Astrocyte of the spinal cord (primary cell): ENCODE results near the gene PPFIBP2.

Experiments
- DNase-seq: peaks from one replicate; pipeline ENCODE4 v3.0.0; 2011; ENCODE audit warnings: low read depth, low spot score
- H3K4me3 ChIP-seq: 2 replicates; pipeline ENCODE4 v1.5.1; 2011; ENCODE audit warnings: low read depth, mild to moderate bottlenecking, low read length, moderate library complexity
- CTCF ChIP-seq: IDR thresholded peaks from 2 replicates; pipeline ENCODE4 v1.5.1; 2012; ENCODE audit warnings: low read depth, mild to moderate bottlenecking, low read length, inconsistent platforms
- in situ Hi-C: cut with HindIII; loops from 2 replicates; pipeline ENCODE4 v1.10.0; 2017; ENCODE audit warnings: low sequenced_read_pairs

PPFIBP2 gene

GRCh38 chr11:7630002-7630401, 116.2 kb downstream of the PPFIBP2 start:
- no peak for DNase-seq
- no peak for TF ChIP-seq CTCF
- H3K4me3 ChIP-seq = no peak overlapping the region
- in situ Hi-C loops = no loop called here

- H3K4me3 ChIP-seq = no peak overlapping the region
- in situ Hi-C loops = no loop called here
- DNase-seq = no peak
- TF ChIP-seq CTCF = no peak
These were observed 118.4 kb downstream of the PPFIBP2 start for GRCh38 chr11:7632211-7632610.

GRCh38 chr11:7635137-7635536, 121.3 kb downstream of the PPFIBP2 start:
- DNase-seq = no peak
- TF ChIP-seq CTCF = no peak
- in situ Hi-C loops = no loop called here
- H3K4me3 ChIP-seq = no peak overlapping the region

- H3K4me3 ChIP-seq = no peak overlapping the region
- no peak for DNase-seq
- no peak for TF ChIP-seq CTCF
- in situ Hi-C loops = no loop called here
These were observed 121.9 kb downstream of the PPFIBP2 start for GRCh38 chr11:7635708-7636107.

GRCh38 chr11:7636350-7636749, 122.6 kb downstream of the PPFIBP2 start:
- H3K4me3 ChIP-seq = no peak overlapping the region
- DNase-seq = no peak
- in situ Hi-C loops = no loop called here
- TF ChIP-seq CTCF = no peak

- no peak overlapping the region for H3K4me3 ChIP-seq
- in situ Hi-C loops = no loop called here
- TF ChIP-seq CTCF = no peak
- peak; percentile 16 for DNase-seq
These were observed 123.8 kb downstream of the PPFIBP2 start for GRCh38 chr11:7637447-7638157.
